ENCODE measurements around the gene FIBP. TPM values are rescaled to one million over a fixed set of nuclear protein-coding genes. Genes with fewer than 3 reads are reported as not detected.
A peak's percentile ranks its signal among the peaks of the same experiment; 100 is the strongest.

The FIBP gene
- total and polyA plus RNA-seq, 2 experiments from 2014 or later: 200 to 201 TPM

- Histone ChIP-seq H3K4me2 (ENCODE audit: unreplicated experiment) (no peak overlapping the region), H3K36me3 (ENCODE audit: low read depth) (peaks cover 26% of the 10 kb centered on the region; the same call in 1 of the 2 replicates), H3K4me3 (no peak overlapping the region), H4K20me1 (ENCODE audit: insufficient read depth) (no peaks in the 10 kb centered on the region), H3K9me3 (ENCODE audit: low read depth) (no peaks in the 10 kb centered on the region), H3K27me3 (replicated peaks; ENCODE audit: insufficient read depth) (no peaks in the 10 kb centered on the region), H2AFZ (no peak overlapping the region), H3K79me2 (ENCODE audit: insufficient read depth) (peaks cover 44% of the 10 kb centered on the region), H3K9me2 (ENCODE audit: insufficient read depth) (no peaks in the 10 kb centered on the region), H3K9ac (no peak overlapping the region), H3K4me1 (ENCODE audit: insufficient read depth) (peaks cover 12% of the 10 kb centered on the region), H3K27ac (no peak overlapping the region), H3F3A (ENCODE audit: insufficient read depth) (peaks cover 61% of the 10 kb centered on the region)
- no peak for DNase-seq
- TF ChIP-seq EZH2phosphoT487 (IDR thresholded peaks at IDR 0.05; ENCODE audit: insufficient read depth, low read depth) (no peak), EZH2 (IDR thresholded peaks at IDR 0.05; ENCODE audit: insufficient read depth, poor library complexity, severe bottlenecking) (no peak)
- WGBS, 2 experiments (ENCODE audit: low coverage in 1 of 2, low lambda C conversion rate in 2 of 2, missing lambda C conversion rate in 2 of 2): 73 to 76% methylated on average over 12 of the region's 12 CpGs
- in situ Hi-C loops (cut with MboI): no loop called here
These were observed 24.2 kb downstream of the FIBP start for GRCh38 chr11:65863889-65864705.

GRCh38 chr11:65862941-65863888 lies 25.1 kb downstream of the FIBP start:
- TF ChIP-seq EZH2 (IDR thresholded peaks at IDR 0.05; ENCODE audit: insufficient read depth, poor library complexity, severe bottlenecking) (no peak), EZH2phosphoT487 (IDR thresholded peaks at IDR 0.05; ENCODE audit: insufficient read depth, low read depth) (no peak)
- Histone ChIP-seq H3K9me2 (ENCODE audit: insufficient read depth) (no peaks in the 10 kb centered on the region), H2AFZ (no peak overlapping the region), H3F3A (ENCODE audit: insufficient read depth) (peaks cover 60% of the 10 kb centered on the region), H3K9me3 (ENCODE audit: low read depth) (no peaks in the 10 kb centered on the region), H3K4me3 (no peak overlapping the region), H3K4me2 (ENCODE audit: unreplicated experiment) (no peak overlapping the region), H3K4me1 (ENCODE audit: insufficient read depth) (peaks cover 12% of the 10 kb centered on the region), H4K20me1 (ENCODE audit: insufficient read depth) (no peaks in the 10 kb centered on the region), H3K9ac (0 out of 2 replicates have a peak overlapping the region, but pooled peaks have one; percentile 90), H3K36me3 (ENCODE audit: low read depth) (peaks cover 21% of the 10 kb centered on the region; the same call in 1 of the 2 replicates), H3K27ac (no peak overlapping the region), H3K27me3 (replicated peaks; ENCODE audit: insufficient read depth) (no peaks in the 10 kb centered on the region), H3K79me2 (ENCODE audit: insufficient read depth) (peaks cover 36% of the 10 kb centered on the region)
- in situ Hi-C loops (cut with MboI): no loop called here
- DNase-seq: no peak
- 84 to 87% methylated on average over 23 to 24 of the region's 24 CpGs for WGBS, 2 experiments (ENCODE audit: low coverage in 1 of 2, low lambda C conversion rate in 2 of 2, missing lambda C conversion rate in 2 of 2)

DNA sequence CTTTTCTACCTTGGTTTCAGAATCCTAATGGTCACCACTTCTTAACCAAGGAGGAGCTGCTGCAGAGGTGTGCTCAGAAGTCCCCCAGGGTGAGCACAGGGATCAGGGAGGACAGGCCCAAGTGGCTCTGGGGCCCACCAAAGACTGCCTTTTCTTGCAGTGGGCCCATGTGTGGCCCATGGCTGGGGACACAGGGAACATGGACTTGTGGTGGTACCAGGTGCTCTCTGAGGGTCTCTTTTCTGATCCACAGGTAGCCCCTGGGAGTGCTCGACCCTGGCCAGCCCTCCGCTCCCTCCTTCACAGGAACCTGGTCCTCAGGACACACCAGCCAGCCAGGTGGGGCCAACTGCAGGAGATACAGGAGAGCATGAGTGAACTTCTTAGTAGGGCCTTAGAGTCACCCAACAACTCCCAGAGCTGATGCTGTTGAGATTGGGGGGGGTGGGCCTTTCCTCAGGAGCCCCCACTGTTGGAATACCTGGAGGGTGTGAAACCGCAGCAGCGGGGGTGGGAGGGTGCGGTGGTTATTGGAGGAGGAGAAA lies 26.0 kb downstream of the FIBP start:
- in situ Hi-C loops (cut with MboI): no loop called here
- Histone ChIP-seq H3K4me3 (peak overlapping the region; percentile 92), H3K9me2 (ENCODE audit: insufficient read depth) (no peaks in the 10 kb centered on the region), H3K36me3 (ENCODE audit: low read depth) (peaks cover 12% of the 10 kb centered on the region; the same call in 1 of the 2 replicates), H2AFZ (no peak overlapping the region), H3K9ac (peak overlapping the region; percentile 90; the same call in 1 of the 2 replicates), H4K20me1 (ENCODE audit: insufficient read depth) (no peaks in the 10 kb centered on the region), H3K79me2 (ENCODE audit: insufficient read depth) (peaks cover 37% of the 10 kb centered on the region), H3K9me3 (ENCODE audit: low read depth) (no peaks in the 10 kb centered on the region), H3K27me3 (replicated peaks; ENCODE audit: insufficient read depth) (no peaks in the 10 kb centered on the region), H3K27ac (no peak overlapping the region), H3K4me2 (ENCODE audit: unreplicated experiment) (peak overlapping the region; percentile 94), H3K4me1 (ENCODE audit: insufficient read depth) (peaks cover 12% of the 10 kb centered on the region), H3F3A (ENCODE audit: insufficient read depth) (peaks cover 52% of the 10 kb centered on the region)
- TF ChIP-seq EZH2phosphoT487 (IDR thresholded peaks at IDR 0.05; ENCODE audit: insufficient read depth, low read depth) (no peak), EZH2 (IDR thresholded peaks at IDR 0.05; ENCODE audit: insufficient read depth, poor library complexity, severe bottlenecking) (no peak)
- no peak for DNase-seq
- 72 to 92% methylated on average over 4 to 5 of the region's 5 CpGs for WGBS, 2 experiments (ENCODE audit: low coverage in 1 of 2, low lambda C conversion rate in 2 of 2, missing lambda C conversion rate in 2 of 2)

Measured in GM23248 (cell line).